Measurements from ENCODE around the gene YIF1B.
"Not testable (repeated sequence)": the region's sequence is repeated elsewhere in the genome, so short reads cannot be mapped to it uniquely, and the experiment has no call there.

The YIF1B gene

GRCh38 chr19:38315657-38316476 is at the start of gene YIF1B:
Gene YIF1B (minus strand): TSS chr19:38315947. CDS start chr19:38315917, 30 bp downstream.
- peak; percentile 55 to 99 (median 96) for DNase-seq

- not testable (repeated sequence) for DNase-seq
Observed at GRCh38 chr19:38362946-38363688, 47.4 kb upstream of the YIF1B start.

- DNase-seq = peak in 9 of 56 donors; percentile 1 to 78 (median 21)
Observed at GRCh38 chr19:38362076-38362945, 46.6 kb upstream of the YIF1B start.

GRCh38 chr19:38361633-38362075 is 45.9 kb upstream of the YIF1B start:
- peak in 47 of 56 donors; percentile 7 to 78 (median 33) for DNase-seq

- DNase-seq = no peak
Observed at GRCh38 chr19:38360839-38361631, 45.3 kb upstream of the YIF1B start.

- no peak for DNase-seq
Observed at GRCh38 chr19:38360351-38360750, 44.6 kb upstream of the YIF1B start.

- no peak for DNase-seq
Observed at GRCh38 chr19:38359242-38360021, 43.7 kb upstream of the YIF1B start.

- no peak for DNase-seq
Observed at GRCh38 chr19:38358071-38358470, 42.3 kb upstream of the YIF1B start.

GRCh38 chr19:38355728-38356725 is 40.3 kb upstream of the YIF1B start:
- DNase-seq = no peak

- DNase-seq = no peak
Observed at GRCh38 chr19:38352611-38353010, 36.9 kb upstream of the YIF1B start.

- DNase-seq = no peak
Observed at GRCh38 chr19:38351865-38352395, 36.2 kb upstream of the YIF1B start.

GRCh38 chr19:38350883-38351282 is 35.1 kb upstream of the YIF1B start:
- DNase-seq = no peak

GRCh38 chr19:38346837-38347236 is 31.1 kb upstream of the YIF1B start:
- no peak for DNase-seq

- DNase-seq = no peak
Observed at GRCh38 chr19:38340927-38341326, 25.2 kb upstream of the YIF1B start.

- not testable (repeated sequence) for DNase-seq
Observed at GRCh38 chr19:38339011-38339410, 23.3 kb upstream of the YIF1B start.

- DNase-seq = peak in 1 of 56 donors; percentile 33
Observed at GRCh38 chr19:38337360-38337653, 21.6 kb upstream of the YIF1B start.

GRCh38 chr19:38336638-38337359 is 21.1 kb upstream of the YIF1B start:
- DNase-seq = peak in 55 of 56 donors; percentile 32 to 96 (median 81)
